ENCODE results near the gene TPK1. TPM values are rescaled to one million over a fixed set of nuclear protein-coding genes. Genes with fewer than 3 reads are reported as not detected.

TPK1 gene
- total RNA-seq, 1 donor from 2014 or later = 2.2 TPM

- TF ChIP-seq CTCF (IDR thresholded peaks at IDR 0.05; ENCODE audit: unreplicated experiment) = no peak
- Mint-ChIP-seq H3K4me3 (ENCODE audit: low read depth) (no peak overlapping the region), H3K36me3 (ENCODE audit: insufficient read depth) (no peaks in the 10 kb centered on the region), H3K27ac (no peak overlapping the region), H3K9me3 (ENCODE audit: low read depth) (no peaks in the 10 kb centered on the region), H3K4me1 (ENCODE audit: low read depth) (no peaks in the 10 kb centered on the region), H3K27me3 (no peaks in the 10 kb centered on the region)
- DNase-seq (ENCODE audit: low spot score, unreplicated experiment) = no peak
Measured at GRCh38 chr7:144527051-144527471, 308.8 kb downstream of the TPK1 start.

- Mint-ChIP-seq H3K27me3 (no peaks in the 10 kb centered on the region), H3K9me3 (ENCODE audit: low read depth) (no peaks in the 10 kb centered on the region), H3K4me3 (ENCODE audit: low read depth) (no peak overlapping the region), H3K4me1 (ENCODE audit: low read depth) (no peaks in the 10 kb centered on the region), H3K36me3 (ENCODE audit: insufficient read depth) (no peaks in the 10 kb centered on the region), H3K27ac (no peak overlapping the region)
- DNase-seq (ENCODE audit: low spot score, unreplicated experiment) = no peak
- no peak for TF ChIP-seq CTCF (IDR thresholded peaks at IDR 0.05; ENCODE audit: unreplicated experiment)
Measured at GRCh38 chr7:144525956-144526355, 309.9 kb downstream of the TPK1 start.

GRCh38 chr7:144524271-144524670 is 311.6 kb downstream of the TPK1 start:
- DNase-seq (ENCODE audit: low spot score, unreplicated experiment) = no peak
- Mint-ChIP-seq H3K27ac (no peak overlapping the region), H3K27me3 (no peaks in the 10 kb centered on the region), H3K4me1 (ENCODE audit: low read depth) (no peaks in the 10 kb centered on the region), H3K36me3 (ENCODE audit: insufficient read depth) (no peaks in the 10 kb centered on the region), H3K9me3 (ENCODE audit: low read depth) (no peaks in the 10 kb centered on the region), H3K4me3 (ENCODE audit: low read depth) (no peak overlapping the region)
- TF ChIP-seq CTCF (IDR thresholded peaks at IDR 0.05; ENCODE audit: unreplicated experiment) = no peak

GRCh38 chr7:144523621-144524020 is 312.2 kb downstream of the TPK1 start:
- H3K36me3 Mint-ChIP-seq (ENCODE audit: insufficient read depth) = no peaks in the 10 kb centered on the region
- H3K27me3 Mint-ChIP-seq = no peaks in the 10 kb centered on the region
- no peak overlapping the region for H3K27ac Mint-ChIP-seq
- no peaks in the 10 kb centered on the region for H3K9me3 Mint-ChIP-seq (ENCODE audit: low read depth)
- no peak for DNase-seq (ENCODE audit: low spot score, unreplicated experiment)
- no peak for TF ChIP-seq CTCF (IDR thresholded peaks at IDR 0.05; ENCODE audit: unreplicated experiment)
- H3K4me3 Mint-ChIP-seq (ENCODE audit: low read depth) = no peak overlapping the region
- no peaks in the 10 kb centered on the region for H3K4me1 Mint-ChIP-seq (ENCODE audit: low read depth)

- TF ChIP-seq CTCF (IDR thresholded peaks at IDR 0.05; ENCODE audit: unreplicated experiment) = no peak
- no peak overlapping the region for H3K4me3 Mint-ChIP-seq (ENCODE audit: low read depth)
- H3K27me3 Mint-ChIP-seq = no peaks in the 10 kb centered on the region
- H3K4me1 Mint-ChIP-seq (ENCODE audit: low read depth) = peaks cover under 1% of the 10 kb centered on the region
- no peak overlapping the region for H3K27ac Mint-ChIP-seq
- H3K9me3 Mint-ChIP-seq (ENCODE audit: low read depth) = no peaks in the 10 kb centered on the region
- no peaks in the 10 kb centered on the region for H3K36me3 Mint-ChIP-seq (ENCODE audit: insufficient read depth)
- DNase-seq (ENCODE audit: low spot score, unreplicated experiment) = no peak
Measured at GRCh38 chr7:144519925-144520324, 315.9 kb downstream of the TPK1 start.
